NT2/D1 (cell line): Measurements from ENCODE around the gene STK32B.

Source experiments
- SUZ12 ChIP-seq: IDR thresholded peaks from 2 replicates; pipeline ENCODE4 v1.6.1; 2011; ENCODE audit not compliant: insufficient read length, insufficient read depth; ENCODE audit errors: extremely low read depth
- YY1 ChIP-seq: IDR thresholded peaks from 2 replicates; pipeline ENCODE4 v1.6.1; 2011; ENCODE audit not compliant: insufficient read length, insufficient read depth

- no peak for TF ChIP-seq SUZ12
- TF ChIP-seq YY1: no peak
These were observed 340.2 kb downstream of the STK32B start for GRCh38 chr4:5391492-5391891.
